GM23338 (cell line): Measurements from ENCODE around the gene HMG20B.

Experiments
- CTCF ChIP-seq, 2 experiments: fragments of 200-600 bp in 1 of 2; sonication (generic) in 1 of 2; conservative IDR thresholded peaks; 2 replicates each; pipeline versions ENCODE4 v1.5.1 to v1.6.1; 2016 to 2017; ENCODE audit warnings: antibody characterized with exemption in 2 of 2, low read depth in 2 of 2, mild to moderate bottlenecking in 2 of 2, moderate library complexity in 1 of 2
- EZH2phosphoT487 ChIP-seq: fragments of 200-600 bp; sonication (generic); IDR thresholded peaks from one replicate; pipeline ENCODE4 v1.8.1; 2018; ENCODE audit warnings: antibody characterized with exemption; ENCODE audit not compliant: unreplicated experiment
- POLR2AphosphoS5 ChIP-seq: IDR thresholded peaks from 2 replicates; pipeline ENCODE4 v1.6.1; 2016; ENCODE audit warnings: antibody characterized with exemption, low read depth
- STAT1 ChIP-seq: IDR thresholded peaks from one replicate; pipeline ENCODE4 v1.6.1; 2016; ENCODE audit warnings: antibody characterized with exemption; ENCODE audit not compliant: unreplicated experiment

DNA sequence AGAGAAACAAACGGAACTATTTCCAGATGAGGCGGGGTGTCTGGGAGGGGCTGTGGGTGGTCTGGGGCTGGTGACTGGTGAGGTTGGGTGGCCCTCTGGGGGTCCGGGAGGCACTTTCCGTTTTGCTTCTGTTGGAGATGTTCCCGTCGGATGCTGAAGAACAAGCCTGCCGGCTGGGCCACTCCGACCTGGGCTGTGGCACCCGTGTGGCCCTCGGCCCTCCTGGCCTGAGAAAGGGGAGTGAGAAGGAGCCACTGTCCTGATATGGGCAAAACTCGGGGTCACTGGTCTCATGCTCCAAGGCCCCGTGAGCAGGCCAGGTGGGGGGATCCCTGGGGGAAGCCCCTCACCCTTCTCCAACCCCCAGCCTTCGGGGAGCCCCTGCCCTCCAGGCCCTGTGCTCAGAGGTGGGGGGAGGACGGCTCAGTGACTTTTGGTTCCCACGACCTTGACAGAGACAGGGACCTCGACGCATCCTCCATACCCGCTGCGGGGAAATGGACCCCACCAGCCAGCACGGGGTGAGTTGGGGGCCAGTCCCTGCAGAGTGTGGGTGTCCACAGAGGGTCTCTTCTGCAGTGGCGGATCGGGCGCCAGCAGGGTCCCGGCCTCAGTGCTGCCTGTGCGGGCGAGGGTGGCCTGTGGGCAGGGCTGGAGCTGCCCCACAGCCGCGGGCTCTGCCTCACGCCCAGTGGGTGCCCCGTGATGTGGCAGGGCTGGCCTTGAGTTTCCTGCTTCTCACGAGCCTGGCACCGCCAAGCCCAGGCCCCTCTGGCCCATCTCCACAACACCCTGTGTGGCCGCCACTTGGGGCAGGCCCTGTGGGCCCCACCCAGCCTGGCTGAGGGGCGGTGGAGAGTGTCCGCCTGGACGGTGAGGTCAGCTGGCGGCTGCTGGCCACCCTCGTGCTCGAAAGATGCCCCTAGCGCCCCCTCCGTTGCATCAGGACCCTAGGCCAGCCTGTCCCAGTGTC is 38.3 kb downstream of the HMG20B start:
- TF ChIP-seq CTCF (conservative IDR thresholded peaks at IDR 0.05; ENCODE audit: low read depth in 2 of 2): no peak
- TF ChIP-seq POLR2AphosphoS5: no peak
- TF ChIP-seq STAT1: no peak
- TF ChIP-seq EZH2phosphoT487: no peak
